Common myeloid progenitor, CD34-positive (primary cell): ENCODE measurements around the gene B3GLCT.

Source experiments
- CTCF ChIA-PET: fragments of 350-600 bp; sonication (Branson Sonifier 250); formaldehyde crosslinking; loops from one replicate; lab custom pipeline; 2021; ENCODE audit warnings: antibody characterized with exemption; lab: Charles Lee
- POLR2A ChIA-PET: fragments of 350-600 bp; sonication (Branson Sonifier 250); formaldehyde crosslinking; loops from one replicate; lab custom pipeline; 2021; ENCODE audit warnings: antibody characterized with exemption; lab: Charles Lee
- DNase-seq, 3 donors: peaks; one replicate each; pipeline versions ENCODE4 v3.0.0 to v3.0.0-alpha.2; 2013
- H3K27ac ChIP-seq, 2 experiments: 1 replicate in 1 of 2; 2 replicates in 1 of 2; pipeline ENCODE4 v1.7.0; 2013; ENCODE audit warnings: inconsistent platforms in 2 of 2, low read length in 2 of 2, mild to moderate bottlenecking in 2 of 2, low read depth in 1 of 2, moderate library complexity in 1 of 2; ENCODE audit not compliant: severe bottlenecking in 2 of 2, insufficient read depth in 1 of 2, poor library complexity in 1 of 2
- H3K27me3 ChIP-seq, 5 experiments: replicated peaks in 2 of 5; 1 replicate in 3 of 5; 2 replicates in 2 of 5; pipeline versions ENCODE4 v1.6.1 to v1.7.0; 2013; ENCODE audit warnings: low read length in 4 of 5, mild to moderate bottlenecking in 2 of 5, moderate library complexity in 2 of 5, inconsistent platforms in 1 of 5; ENCODE audit not compliant: insufficient read depth in 5 of 5, control insufficient read depth in 4 of 5
- H3K36me3 ChIP-seq, 4 experiments: 1 replicate in 2 of 4; 2 replicates in 2 of 4; pipeline versions ENCODE4 v1.6.1 to v1.7.0; 2013; ENCODE audit warnings: low read length in 3 of 4, control low read depth in 1 of 4, mild to moderate bottlenecking in 1 of 4; ENCODE audit not compliant: control insufficient read depth in 4 of 4, insufficient read depth in 4 of 4
- H3K4me1 ChIP-seq, 4 experiments: 1 replicate in 3 of 4; 2 replicates in 1 of 4; pipeline versions ENCODE4 v1.6.1 to v1.7.1; 2013; ENCODE audit warnings: low read length in 3 of 4, mild to moderate bottlenecking in 3 of 4, control low read depth in 1 of 4, inconsistent platforms in 1 of 4, moderate library complexity in 1 of 4; ENCODE audit not compliant: control insufficient read depth in 4 of 4, insufficient read depth in 4 of 4; ENCODE audit errors: control extremely low read depth in 1 of 4
- H3K4me3 ChIP-seq, 7 experiments: 1 replicate in 4 of 7; 2 replicates in 3 of 7; pipeline versions ENCODE4 v1.5.1 to v1.7.0; 2013; ENCODE audit warnings: mild to moderate bottlenecking in 7 of 7, low read length in 6 of 7, moderate library complexity in 6 of 7, inconsistent platforms in 2 of 7, low read depth in 2 of 7, control low read depth in 1 of 7; ENCODE audit not compliant: insufficient read depth in 4 of 7, control insufficient read depth in 1 of 7; ENCODE audit errors: extremely low read depth in 1 of 7
- H3K9me3 ChIP-seq, 5 experiments: 1 replicate in 4 of 5; 2 replicates in 1 of 5; pipeline versions ENCODE4 v1.6.1 to v1.7.1; 2013; ENCODE audit warnings: low read length in 4 of 5, mild to moderate bottlenecking in 2 of 5, inconsistent platforms in 1 of 5, low read depth in 1 of 5, moderate library complexity in 1 of 5; ENCODE audit not compliant: control insufficient read depth in 4 of 5, insufficient read depth in 2 of 5; ENCODE audit errors: control extremely low read depth in 1 of 5
- WGBS: methylation state at CpG from one replicate; pipeline ENCODE4 v1.1.5; 2013; ENCODE audit not compliant: insufficient coverage; 5-methylcytosine and 5-hydroxymethylcytosine counted together

The B3GLCT gene

GRCh38 chr13:31322702-31323405 is 123.1 kb downstream of the B3GLCT start:
- Histone ChIP-seq H3K4me3 (no peak overlapping the region), H3K36me3 (peaks cover 0 to 8% (median 0%) of the 10 kb centered on the region in 4 experiments), H3K4me1 (no peaks in the 10 kb centered on the region), H3K27ac (no peak overlapping the region), H3K27me3 (no peaks in the 10 kb centered on the region), H3K9me3 (peaks cover 0 to 1% (median 0%) of the 10 kb centered on the region in 5 experiments)
- POLR2A ChIA-PET = no interaction called here
- CTCF ChIA-PET = no interaction called here
- 100% methylated on average over 6 of the region's 6 CpGs for WGBS
- no peak for DNase-seq

GRCh38 chr13:31327182-31327860 is 127.5 kb downstream of the B3GLCT start:
- ChIA-PET POLR2A (no interaction called here), CTCF (no interaction called here)
- Histone ChIP-seq H3K4me3 (no peak overlapping the region), H3K9me3 (no peaks in the 10 kb centered on the region), H3K27me3 (no peaks in the 10 kb centered on the region), H3K27ac (no peak overlapping the region), H3K4me1 (no peaks in the 10 kb centered on the region), H3K36me3 (peaks cover 0 to 5% (median 0%) of the 10 kb centered on the region in 4 experiments)
- 100% methylated on average over 4 of the region's 7 CpGs for WGBS
- DNase-seq = no peak

- no peak for DNase-seq
- H3K4me1 ChIP-seq = no peaks in the 10 kb centered on the region
- ChIA-PET CTCF (no interaction called here), POLR2A (no interaction called here)
- no peaks in the 10 kb centered on the region for H3K27me3 ChIP-seq
- H3K27ac ChIP-seq = no peak overlapping the region
- WGBS = 100% methylated on average over 3 of the region's 8 CpGs
- H3K36me3 ChIP-seq = peaks cover 0 to 5% (median 0%) of the 10 kb centered on the region in 4 experiments
- no peaks in the 10 kb centered on the region for H3K9me3 ChIP-seq
- no peak overlapping the region for H3K4me3 ChIP-seq
Observed at GRCh38 chr13:31328549-31329235, 128.9 kb downstream of the B3GLCT start.

- Histone ChIP-seq H3K4me1 (no peaks in the 10 kb centered on the region), H3K36me3 (peaks cover 0 to 5% (median 0%) of the 10 kb centered on the region in 4 experiments), H3K27me3 (no peaks in the 10 kb centered on the region), H3K9me3 (no peaks in the 10 kb centered on the region), H3K4me3 (no peak overlapping the region), H3K27ac (no peak overlapping the region)
- no peak for DNase-seq
- WGBS = no CpG with 5 or more reads among the region's 1 CpG
- ChIA-PET CTCF (no interaction called here), POLR2A (no interaction called here)
Observed at GRCh38 chr13:31330236-31330635, 130.5 kb downstream of the B3GLCT start.

- H3K36me3 ChIP-seq = peaks cover 0 to 5% (median 0%) of the 10 kb centered on the region in 4 experiments
- no peak overlapping the region for H3K4me3 ChIP-seq
- H3K9me3 ChIP-seq = peaks cover 0 to under 1% (median 0%) of the 10 kb centered on the region in 5 experiments
- ChIA-PET POLR2A (no interaction called here), CTCF (no interaction called here)
- no peaks in the 10 kb centered on the region for H3K4me1 ChIP-seq
- H3K27me3 ChIP-seq = no peaks in the 10 kb centered on the region
- H3K27ac ChIP-seq = no peak overlapping the region
- WGBS = 90% methylated on average over 2 of the region's 4 CpGs
- DNase-seq = no peak
Observed at GRCh38 chr13:31331068-31331467, 131.3 kb downstream of the B3GLCT start.

GRCh38 chr13:31334547-31334946 is 134.8 kb downstream of the B3GLCT start:
- no peak overlapping the region for H3K27ac ChIP-seq
- no peak overlapping the region for H3K4me3 ChIP-seq
- POLR2A ChIA-PET = no interaction called here
- H3K27me3 ChIP-seq = no peaks in the 10 kb centered on the region
- WGBS = 100% methylated on average over 1 of the region's 1 CpG
- H3K4me1 ChIP-seq = no peaks in the 10 kb centered on the region
- H3K9me3 ChIP-seq = peaks cover 0 to 6% (median 0%) of the 10 kb centered on the region in 5 experiments
- CTCF ChIA-PET = no interaction called here
- no peak for DNase-seq
- peaks cover 0 to 2% (median 0%) of the 10 kb centered on the region in 4 experiments for H3K36me3 ChIP-seq
